HG03196 (cell line): ENCODE measurements around the gene ANP32B.
"Not testable (repeated sequence)": the region's sequence is repeated elsewhere in the genome, so short reads cannot be mapped to it uniquely, and the experiment has no call there.

Experiments used
- ATAC-seq: cut with Tn5 transposase; IDR thresholded peaks from one replicate; pipeline ENCODE4 v1.9.1; 2021; ENCODE audit not compliant: unreplicated experiment

ANP32B gene

GRCh38 chr9:97991818-97992217, 8.7 kb downstream of the ANP32B start:
- ATAC-seq, result no peak

- no peak for ATAC-seq
Observed at GRCh38 chr9:97992219-97992618, 9.1 kb downstream of the ANP32B start.

GRCh38 chr9:97993000-97993399, 9.9 kb downstream of the ANP32B start:
- no peak for ATAC-seq

GRCh38 chr9:97994703-97995102, 11.6 kb downstream of the ANP32B start:
- no peak for ATAC-seq

- ATAC-seq, result not testable (repeated sequence)
Observed at GRCh38 chr9:97996676-97997075, 13.5 kb downstream of the ANP32B start.

GRCh38 chr9:97997330-97998276, 14.5 kb downstream of the ANP32B start:
- no peak for ATAC-seq

- ATAC-seq, result no peak
Observed at GRCh38 chr9:98002808-98003207, 19.7 kb downstream of the ANP32B start.

- ATAC-seq, result no peak
Observed at GRCh38 chr9:98006127-98006796, 23.1 kb downstream of the ANP32B start.

- ATAC-seq, result no peak
Observed at GRCh38 chr9:98007251-98007928, 24.2 kb downstream of the ANP32B start.

GRCh38 chr9:98008764-98009163, 25.6 kb downstream of the ANP32B start:
- ATAC-seq, result no peak

- ATAC-seq, result no peak
Observed at GRCh38 chr9:98009437-98009836, 26.3 kb downstream of the ANP32B start.

GRCh38 chr9:98009936-98010335, 26.8 kb downstream of the ANP32B start:
- no peak for ATAC-seq

GRCh38 chr9:98010445-98010844, 27.3 kb downstream of the ANP32B start:
- ATAC-seq, result peak; percentile 72

GRCh38 chr9:98011122-98011521, 28.0 kb downstream of the ANP32B start:
- no peak for ATAC-seq

GRCh38 chr9:98016137-98016680, 33.1 kb downstream of the ANP32B start:
- ATAC-seq, result no peak

- no peak for ATAC-seq
Observed at GRCh38 chr9:98017306-98017705, 34.2 kb downstream of the ANP32B start.

GRCh38 chr9:98018347-98018746, 35.2 kb downstream of the ANP32B start:
- ATAC-seq, result no peak

GRCh38 chr9:98019098-98019497, 36.0 kb downstream of the ANP32B start:
- ATAC-seq, result no peak

GRCh38 chr9:98019869-98020268, 36.7 kb downstream of the ANP32B start:
- ATAC-seq, result not testable (repeated sequence)

GRCh38 chr9:98020476-98021145, 37.5 kb downstream of the ANP32B start:
- no peak for ATAC-seq
